GM10847 (cell line): ENCODE measurements around the gene DDIT4.
A peak's percentile ranks its signal among the peaks of the same experiment; 100 is the strongest.

Experiments used
- POLR2A ChIP-seq: IDR thresholded peaks from 2 replicates; pipeline ENCODE4 v1.6.1; 2011; ENCODE audit not compliant: insufficient read length; ENCODE audit errors: extremely low read depth

DDIT4 gene

DNA sequence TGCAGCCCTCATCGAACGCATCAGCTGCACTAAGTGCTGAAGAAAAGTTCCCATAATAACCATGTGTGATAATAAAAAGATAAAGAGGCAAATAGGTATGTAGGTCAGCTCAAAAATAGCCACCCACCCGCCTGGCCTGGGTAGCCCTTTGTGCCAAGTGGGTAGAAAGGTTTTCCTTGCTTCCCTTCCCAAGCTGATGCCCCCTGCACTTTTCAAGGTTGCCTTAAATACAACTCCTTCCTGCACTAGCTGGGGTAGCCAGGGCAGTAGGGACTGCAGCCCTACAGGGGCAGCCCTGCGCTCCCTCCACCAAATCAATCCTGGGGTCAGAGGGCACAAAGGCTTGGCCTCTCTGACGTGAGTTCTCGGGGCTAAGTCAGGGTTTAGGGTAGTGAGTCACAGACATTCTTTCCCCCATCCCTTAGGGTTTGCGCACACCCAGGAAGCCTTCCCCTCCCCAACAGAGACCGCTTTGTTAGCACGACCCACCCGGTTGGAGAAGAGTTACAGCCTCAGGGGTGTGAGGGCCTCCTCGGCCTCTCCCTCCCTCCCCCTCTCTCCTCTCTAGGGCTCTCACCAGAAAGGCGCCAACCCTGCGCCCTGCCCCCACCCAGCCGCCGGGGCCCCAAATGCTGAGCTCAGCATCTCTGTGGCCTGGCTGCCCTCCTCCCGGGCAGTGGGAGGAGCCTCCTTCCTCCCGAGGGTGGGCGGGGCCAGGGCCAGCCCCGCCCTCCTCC is 13.3 kb upstream of the DDIT4 start:
- TF ChIP-seq POLR2A = no peak

DNA sequence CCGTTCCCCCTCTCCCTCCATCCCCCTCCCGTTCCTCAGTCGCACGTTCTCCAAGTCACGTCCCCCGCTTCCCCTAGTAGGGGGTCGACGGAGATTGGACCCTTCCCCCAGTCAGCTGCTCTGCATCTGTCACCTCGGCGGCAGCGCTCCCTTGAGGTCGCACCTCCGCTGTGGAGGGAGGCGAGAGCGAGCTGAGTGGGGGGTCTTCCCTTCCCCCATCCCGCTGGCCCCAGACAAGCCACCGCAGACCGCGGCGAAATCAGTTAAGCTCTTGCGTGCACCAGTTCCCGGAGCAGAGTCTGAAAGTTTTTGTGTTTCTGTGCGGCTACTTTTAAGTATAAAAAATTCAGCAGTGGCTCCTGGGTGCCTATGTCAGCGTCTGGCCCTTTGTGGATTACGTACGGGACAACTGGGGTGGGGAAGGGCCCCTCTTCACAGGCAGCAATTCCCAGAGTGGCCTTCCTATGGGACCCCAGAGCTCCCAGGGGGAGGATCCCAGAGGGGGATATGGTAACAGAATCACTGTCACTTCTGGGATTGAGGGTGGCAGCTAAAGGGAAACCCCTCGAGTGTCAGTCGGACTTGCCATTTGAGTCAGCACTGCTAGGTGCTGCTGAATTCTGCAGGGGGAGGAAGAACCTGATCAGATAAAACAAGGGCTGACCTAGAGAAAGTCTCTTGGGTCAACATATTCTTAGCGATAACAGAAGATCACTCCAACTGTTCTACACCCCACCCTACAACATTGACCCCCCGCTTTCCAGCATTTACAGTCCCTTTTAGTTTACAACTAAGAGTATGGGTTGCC is 12.5 kb upstream of the DDIT4 start:
- TF ChIP-seq POLR2A = peak; percentile 51

DNA sequence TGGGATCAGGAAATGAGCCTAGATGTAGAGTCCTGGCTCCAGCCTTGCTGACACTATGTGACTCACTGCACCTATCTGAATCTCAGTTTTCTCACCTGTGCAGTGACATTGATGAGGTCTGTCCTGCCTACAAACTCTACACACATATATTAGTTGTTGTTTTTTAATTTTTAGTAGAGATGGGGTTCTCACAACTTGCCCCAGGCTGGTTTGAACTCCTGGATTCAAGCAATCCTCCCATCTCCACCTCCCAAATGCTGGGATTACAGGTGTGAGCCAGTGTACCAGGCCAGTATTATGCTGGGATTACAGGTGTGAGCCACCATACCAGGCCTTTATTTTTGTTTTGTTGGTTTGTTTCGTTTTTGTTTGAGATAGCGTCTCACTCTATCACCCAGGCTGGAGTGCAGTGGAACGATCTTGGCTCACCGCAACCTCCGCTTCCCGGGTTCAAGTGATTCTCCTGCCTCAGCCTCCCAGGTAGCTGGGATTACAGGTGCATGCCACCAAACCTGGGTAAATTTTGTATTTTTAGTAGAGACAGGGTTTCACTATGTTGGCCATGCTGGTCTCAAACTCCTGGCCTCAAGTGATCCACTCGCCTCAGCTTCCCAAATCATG is 11.8 kb upstream of the DDIT4 start:
- no peak for TF ChIP-seq POLR2A

DNA sequence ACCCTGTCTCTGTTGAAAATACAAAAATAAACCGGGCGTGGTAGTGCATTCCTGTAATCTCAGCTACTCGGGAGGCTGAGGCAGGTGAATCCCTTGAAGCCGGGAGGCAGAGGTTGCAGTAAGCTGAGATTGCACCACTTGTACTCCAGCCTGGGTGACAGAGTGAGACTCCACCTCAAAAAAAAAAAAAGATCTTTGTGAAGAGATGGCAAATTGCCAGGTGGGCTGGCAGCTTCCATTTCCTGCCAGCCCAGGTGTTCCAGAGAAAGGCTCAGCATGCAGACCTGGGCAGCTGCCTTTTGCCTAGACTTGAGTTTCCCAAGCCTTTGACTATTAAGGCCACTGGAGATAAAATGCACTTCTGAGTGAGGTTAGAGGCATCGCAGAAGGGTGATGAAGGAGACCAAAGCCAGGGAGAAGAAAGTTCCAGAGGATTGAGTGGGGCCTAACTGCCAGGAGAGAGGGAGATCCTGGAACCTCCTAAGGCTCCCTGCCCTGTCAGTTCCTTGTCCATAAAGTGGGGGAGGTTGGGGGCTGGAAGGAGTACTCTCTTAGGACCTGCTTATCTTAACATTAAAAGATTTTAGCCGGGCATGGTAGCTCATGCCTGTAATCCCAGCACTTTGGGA is 10.0 kb upstream of the DDIT4 start:
- TF ChIP-seq POLR2A = no peak

DNA sequence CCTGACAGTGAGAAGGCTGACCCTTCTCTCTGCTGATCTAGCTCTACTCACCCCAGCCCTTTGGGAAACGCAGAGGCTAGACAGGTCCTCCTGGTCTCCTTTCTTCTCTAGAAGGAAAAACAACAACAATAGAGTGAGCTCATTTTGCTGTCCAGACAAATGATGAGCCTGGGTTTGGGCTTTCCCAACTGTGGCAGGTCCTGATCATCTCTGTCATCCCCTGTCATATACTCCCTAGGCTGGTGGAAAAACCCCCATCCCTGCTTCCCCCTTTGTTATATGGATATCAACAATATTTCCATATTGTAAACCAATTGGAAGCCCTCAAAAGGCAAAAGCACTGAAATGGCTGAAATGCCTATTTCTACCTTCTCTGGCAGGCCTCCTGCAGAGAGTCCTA is 9.2 kb upstream of the DDIT4 start:
- TF ChIP-seq POLR2A = no peak

DNA sequence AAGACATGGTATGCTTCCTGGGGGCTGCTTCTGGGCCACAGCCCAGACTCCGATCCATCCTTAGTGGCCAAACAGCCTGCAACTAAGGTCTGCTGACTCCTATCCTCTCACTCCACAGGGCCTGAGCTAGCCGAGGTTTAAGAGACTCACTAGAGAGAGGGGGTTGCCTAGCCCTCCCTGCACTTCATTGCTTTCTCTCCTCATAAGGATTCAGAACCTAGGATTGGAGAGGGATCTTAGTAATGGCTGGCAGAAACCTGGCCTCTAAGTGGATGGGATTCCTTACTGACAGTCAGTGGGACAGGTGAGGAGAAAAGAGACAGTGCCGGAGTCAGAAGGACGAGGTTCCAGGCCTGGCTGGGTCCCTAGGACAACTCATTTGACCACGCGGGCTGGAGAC is 8.2 kb upstream of the DDIT4 start:
- TF ChIP-seq POLR2A = no peak

DNA sequence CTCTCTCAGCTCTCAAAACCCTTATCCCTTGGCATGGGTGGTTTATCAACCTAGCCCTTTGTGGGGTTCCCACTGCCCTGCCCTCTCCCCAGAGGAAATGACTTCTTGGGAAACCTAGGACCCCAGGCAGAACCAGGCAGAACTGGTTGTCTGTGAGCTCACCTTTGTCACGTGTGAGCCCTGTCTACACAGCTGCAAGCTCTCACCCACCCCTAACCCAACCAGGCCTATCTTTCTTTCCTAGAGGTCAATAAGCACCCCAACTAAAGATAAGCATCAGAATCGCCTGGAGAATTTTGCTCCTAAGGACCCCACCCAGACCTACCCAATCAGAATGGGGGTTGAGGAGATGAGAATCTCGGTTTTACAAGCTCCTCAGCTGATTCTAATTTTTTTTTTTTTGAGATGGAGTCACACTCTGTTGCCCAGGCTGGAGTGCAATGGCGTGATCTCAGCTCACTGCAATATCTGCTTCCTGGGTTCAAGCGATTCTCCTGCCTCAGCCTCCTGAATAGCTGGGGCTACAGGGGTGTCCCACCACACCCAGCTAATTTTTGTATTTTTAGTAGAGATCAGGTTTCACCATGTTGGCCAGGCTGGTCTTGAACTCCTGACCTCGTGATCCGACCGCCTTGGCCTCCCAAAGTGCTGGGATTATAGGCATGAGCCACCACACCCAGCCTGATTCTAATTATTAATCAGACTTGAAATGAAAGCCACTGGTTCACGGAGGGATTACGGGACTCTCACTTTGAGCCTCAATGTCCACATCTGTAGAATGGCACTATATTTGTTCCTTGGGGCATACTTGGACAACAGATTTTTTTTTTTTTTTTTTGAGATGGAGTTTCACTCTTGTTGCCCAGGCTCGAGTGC is 7.5 kb upstream of the DDIT4 start:
- no peak for TF ChIP-seq POLR2A

DNA sequence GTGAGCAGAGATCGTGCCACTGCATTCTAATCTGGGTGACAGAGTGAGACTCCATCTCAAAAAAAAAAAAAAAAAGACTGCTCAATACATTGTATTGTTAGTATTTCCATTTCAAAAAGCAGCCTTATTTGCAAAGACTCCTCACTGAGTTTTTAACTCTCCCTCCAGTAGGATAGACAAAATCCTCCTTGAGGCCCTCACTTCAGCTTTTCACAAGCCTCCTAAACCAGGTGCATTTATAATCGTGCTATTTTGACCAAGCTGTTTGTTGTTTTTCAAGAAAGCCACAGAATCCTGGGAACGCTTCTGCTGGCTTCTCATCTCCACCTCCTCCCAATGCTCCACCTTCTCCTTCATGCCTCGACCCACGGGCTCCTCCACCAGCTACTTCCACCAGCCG is 6.3 kb upstream of the DDIT4 start:
- no peak for TF ChIP-seq POLR2A

DNA sequence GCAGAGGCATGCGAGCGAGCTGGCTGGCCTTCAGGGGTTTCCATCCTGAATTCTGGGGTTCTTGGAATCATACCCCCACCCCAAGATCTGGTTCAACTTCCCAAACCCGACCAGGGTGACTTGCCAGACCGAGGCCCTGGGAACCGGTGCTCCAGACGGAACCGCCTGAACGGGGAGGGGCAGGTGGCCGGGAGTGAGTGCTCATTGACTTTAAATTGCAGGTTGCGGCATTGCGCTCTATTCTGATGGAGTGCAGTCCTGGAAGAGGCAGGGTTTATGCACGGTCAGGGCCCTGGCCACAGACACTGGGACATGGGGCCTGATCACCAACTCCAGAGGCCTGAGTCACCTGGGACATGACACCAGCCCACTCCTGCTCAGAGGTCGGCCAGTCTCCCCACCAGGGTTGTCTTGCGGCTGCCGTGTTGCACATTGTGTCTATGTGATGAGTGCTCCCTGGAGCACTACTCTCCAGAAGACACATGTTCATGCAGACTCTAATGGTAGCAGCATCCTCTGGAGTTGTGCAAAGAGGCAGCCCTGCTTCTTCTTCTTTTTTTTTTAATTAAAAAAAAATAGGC is 5.8 kb upstream of the DDIT4 start:
- TF ChIP-seq POLR2A = no peak

DNA sequence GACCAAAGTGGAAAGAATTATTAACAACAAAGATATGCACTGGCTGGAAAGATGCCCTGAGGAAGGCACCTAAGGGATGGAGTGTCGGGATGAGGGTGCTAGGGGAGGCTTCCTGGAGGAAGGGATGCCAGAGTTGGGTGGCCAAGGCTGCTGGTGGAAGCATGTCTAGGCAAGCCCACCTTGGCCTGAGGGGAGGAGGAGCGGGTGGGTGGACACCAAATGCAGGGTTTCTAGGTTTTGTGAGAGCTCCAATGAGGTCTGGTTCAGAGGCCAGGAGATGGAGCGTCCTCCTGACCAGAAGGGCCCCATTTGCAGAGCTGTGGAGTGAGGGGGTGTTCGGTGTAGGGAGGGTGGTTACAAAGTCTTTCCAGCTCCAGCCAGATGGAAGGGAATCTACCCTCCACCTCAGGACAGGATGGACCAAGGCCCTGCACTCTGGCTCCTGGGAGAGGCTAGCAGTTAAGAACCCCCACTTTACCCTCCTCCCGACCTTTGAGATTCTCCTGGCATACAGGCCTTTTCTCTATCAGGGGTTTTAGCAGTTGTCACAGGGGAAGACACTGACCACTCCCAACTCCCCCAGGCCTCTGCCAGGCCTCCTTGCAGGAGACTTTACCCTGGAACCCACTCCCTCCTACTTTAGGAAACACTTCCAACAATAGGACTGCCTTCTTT is 3.0 kb upstream of the DDIT4 start:
- no peak for TF ChIP-seq POLR2A

DNA sequence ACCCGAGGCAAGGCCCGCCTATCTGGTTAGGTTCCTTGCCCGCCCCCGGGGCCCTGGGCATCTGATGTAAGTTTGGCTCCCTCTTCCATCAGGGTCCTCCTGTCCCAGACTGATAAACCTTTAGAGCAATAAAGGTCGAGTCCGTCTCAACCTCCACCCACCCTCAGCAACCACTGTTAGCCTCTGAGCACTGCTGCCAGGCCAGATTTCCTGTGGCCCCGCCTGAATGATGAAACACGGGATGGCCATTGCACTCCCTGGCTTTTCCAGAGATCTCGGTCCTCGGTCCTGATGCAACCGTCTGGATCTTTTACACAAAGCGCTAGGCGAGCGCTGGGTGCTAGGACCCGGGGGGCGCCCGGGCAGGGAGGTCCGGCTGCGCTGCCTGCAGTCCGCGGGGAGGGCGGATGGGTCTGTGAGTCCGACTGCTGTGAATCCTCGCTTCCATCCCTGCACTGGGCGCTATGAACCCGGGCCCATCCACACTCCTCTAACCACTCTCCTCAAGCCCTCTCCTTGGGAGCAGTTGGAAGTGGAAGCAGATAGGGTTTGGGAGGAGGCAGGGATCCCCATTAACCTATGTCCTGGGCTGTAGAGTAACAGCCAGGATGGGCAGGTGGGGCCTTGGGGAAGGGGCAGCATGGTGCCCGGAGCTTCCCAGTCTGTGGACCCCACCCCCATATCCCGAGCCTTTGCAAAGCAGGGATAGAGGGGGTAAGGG is 875 bp upstream of the DDIT4 start:
- peak; percentile 16 for TF ChIP-seq POLR2A

DNA sequence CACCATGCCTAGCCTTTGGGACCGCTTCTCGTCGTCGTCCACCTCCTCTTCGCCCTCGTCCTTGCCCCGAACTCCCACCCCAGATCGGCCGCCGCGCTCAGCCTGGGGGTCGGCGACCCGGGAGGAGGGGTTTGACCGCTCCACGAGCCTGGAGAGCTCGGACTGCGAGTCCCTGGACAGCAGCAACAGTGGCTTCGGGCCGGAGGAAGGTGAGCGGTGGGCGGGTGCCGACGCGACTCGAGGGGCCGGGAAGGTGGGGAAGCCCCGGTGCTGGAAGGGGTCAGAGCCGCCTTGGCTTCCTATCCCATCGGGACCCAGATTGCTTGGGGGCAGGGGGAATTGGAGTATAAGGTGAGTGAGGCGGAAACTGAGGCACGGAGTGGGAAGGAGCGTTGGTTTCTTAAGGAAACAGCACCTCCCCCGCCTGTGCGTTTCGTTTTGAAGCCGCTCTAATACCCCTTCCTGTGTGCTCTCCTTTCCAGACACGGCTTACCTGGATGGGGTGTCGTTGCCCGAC is 547 bp downstream of the DDIT4 start:
- no peak for TF ChIP-seq POLR2A

DNA sequence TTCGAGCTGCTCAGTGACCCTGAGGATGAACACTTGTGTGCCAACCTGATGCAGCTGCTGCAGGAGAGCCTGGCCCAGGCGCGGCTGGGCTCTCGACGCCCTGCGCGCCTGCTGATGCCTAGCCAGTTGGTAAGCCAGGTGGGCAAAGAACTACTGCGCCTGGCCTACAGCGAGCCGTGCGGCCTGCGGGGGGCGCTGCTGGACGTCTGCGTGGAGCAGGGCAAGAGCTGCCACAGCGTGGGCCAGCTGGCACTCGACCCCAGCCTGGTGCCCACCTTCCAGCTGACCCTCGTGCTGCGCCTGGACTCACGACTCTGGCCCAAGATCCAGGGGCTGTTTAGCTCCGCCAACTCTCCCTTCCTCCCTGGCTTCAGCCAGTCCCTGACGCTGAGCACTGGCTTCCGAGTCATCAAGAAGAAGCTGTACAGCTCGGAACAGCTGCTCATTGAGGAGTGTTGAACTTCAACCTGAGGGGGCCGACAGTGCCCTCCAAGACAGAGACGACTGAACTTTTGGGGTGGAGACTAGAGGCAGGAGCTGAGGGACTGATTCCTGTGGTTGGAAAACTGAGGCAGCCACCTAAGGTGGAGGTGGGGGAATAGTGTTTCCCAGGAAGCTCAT is 1.1 kb downstream of the DDIT4 start:
- peak; percentile 16 for TF ChIP-seq POLR2A
